Skeletal muscle satellite cell (primary cell): ENCODE data around the gene CHAC1.

Experiments used
- H3K27me3 ChIP-seq: 2 replicates; pipeline ENCODE4 v1.7.0; 2013; ENCODE audit warnings: low read length; ENCODE audit not compliant: control insufficient read depth, insufficient read depth
- H3K36me3 ChIP-seq: 2 replicates; pipeline ENCODE4 v1.7.0; 2013; ENCODE audit warnings: mild to moderate bottlenecking, control low read depth, low read length; ENCODE audit not compliant: insufficient read depth
- H3K4me1 ChIP-seq: 2 replicates; pipeline ENCODE4 v1.7.0; 2013; ENCODE audit warnings: low read length; ENCODE audit not compliant: control insufficient read depth, insufficient read depth
- H3K4me2 ChIP-seq: 2 replicates; pipeline ENCODE4 v1.7.0; 2013; ENCODE audit warnings: mild to moderate bottlenecking, low read length
- H3K4me3 ChIP-seq: 2 replicates; pipeline ENCODE4 v1.7.0; 2013; ENCODE audit warnings: low read length
- H3K9ac ChIP-seq: 2 replicates; pipeline ENCODE4 v1.7.0; 2013; ENCODE audit warnings: mild to moderate bottlenecking, low read depth, low read length, moderate library complexity
- H3K9me3 ChIP-seq: replicated peaks from 2 replicates; pipeline ENCODE4 v1.7.0; 2013; ENCODE audit warnings: mild to moderate bottlenecking, control low read depth, low read length

CHAC1 gene

DNA sequence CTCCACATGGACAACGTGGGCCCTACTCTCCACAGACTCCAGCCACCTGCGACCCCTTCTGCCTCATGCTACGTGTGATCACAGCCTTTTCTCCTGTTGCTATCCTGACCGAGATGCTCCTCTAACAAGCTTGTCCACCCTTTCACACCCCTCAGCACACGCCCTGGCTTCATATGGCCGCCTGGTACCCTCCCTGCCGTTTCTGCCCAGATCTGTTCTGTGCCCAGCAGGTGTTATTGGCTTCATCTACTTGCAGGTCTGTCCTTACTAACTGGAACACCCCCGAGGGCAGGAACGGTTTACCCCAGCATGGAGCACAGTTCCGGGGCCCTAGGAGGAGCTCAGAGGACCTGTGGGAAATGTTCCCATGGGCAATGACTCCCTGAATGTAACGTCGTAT is 9.9 kb downstream of the CHAC1 start:
- no peaks in the 10 kb centered on the region for H3K36me3 ChIP-seq
- H3K4me2 ChIP-seq = no peak overlapping the region
- H3K4me3 ChIP-seq = no peak overlapping the region
- no peak overlapping the region for H3K9ac ChIP-seq
- H3K9me3 ChIP-seq = no peaks in the 10 kb centered on the region
- H3K27me3 ChIP-seq = peaks cover 4% of the 10 kb centered on the region
- no peaks in the 10 kb centered on the region for H3K4me1 ChIP-seq

DNA sequence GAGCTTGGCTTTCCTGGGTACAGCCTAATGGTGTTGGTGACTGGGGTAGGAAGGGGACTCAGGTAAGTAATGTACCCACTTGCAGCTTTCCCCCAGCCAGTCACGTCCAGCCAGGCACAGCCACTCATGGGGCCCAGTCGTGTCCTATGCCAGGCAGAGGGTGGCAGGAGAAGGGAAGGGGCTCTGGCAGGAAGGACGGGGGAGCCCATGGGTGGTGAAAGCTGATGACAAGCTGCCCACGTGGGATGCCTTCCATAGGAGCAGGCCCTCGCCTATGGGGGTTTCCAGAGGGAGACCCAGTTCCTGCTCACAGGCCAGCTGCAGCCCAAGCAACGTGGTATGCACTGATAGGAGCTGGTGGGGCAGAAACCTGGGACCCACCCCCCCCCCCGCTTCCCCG is 10.7 kb downstream of the CHAC1 start:
- no peaks in the 10 kb centered on the region for H3K4me1 ChIP-seq
- no peak overlapping the region for H3K4me3 ChIP-seq

DNA sequence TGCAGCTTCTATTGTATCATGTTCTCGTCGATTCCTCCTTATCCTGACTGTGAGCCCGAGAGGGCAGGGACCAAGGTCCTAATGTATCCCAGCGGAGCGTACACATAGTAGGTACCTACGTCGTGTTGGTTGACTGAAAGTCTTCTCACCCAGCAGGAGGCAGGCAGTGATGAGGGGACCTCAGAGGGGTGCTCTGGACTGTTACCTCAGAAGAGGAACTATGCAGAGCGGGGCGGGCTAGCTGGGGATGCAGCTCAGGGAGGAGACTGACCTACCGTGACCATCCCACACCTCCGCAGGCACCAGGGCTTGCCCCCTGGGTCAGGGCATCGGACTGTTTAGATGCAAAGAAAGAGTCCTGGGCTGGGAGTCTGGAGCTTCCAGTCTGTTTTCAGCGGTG is 11.4 kb downstream of the CHAC1 start:
- Histone ChIP-seq H3K4me3 (no peak overlapping the region), H3K9me3 (no peaks in the 10 kb centered on the region), H3K9ac (no peak overlapping the region), H3K27me3 (peaks cover 4% of the 10 kb centered on the region), H3K4me1 (no peaks in the 10 kb centered on the region), H3K4me2 (no peak overlapping the region), H3K36me3 (no peaks in the 10 kb centered on the region)

More for the DNA sequence above, 10.7 kb downstream of the CHAC1 start:
- Histone ChIP-seq H3K9ac (no peak overlapping the region), H3K9me3 (no peaks in the 10 kb centered on the region), H3K36me3 (no peaks in the 10 kb centered on the region), H3K27me3 (peaks cover 4% of the 10 kb centered on the region), H3K4me2 (no peak overlapping the region)

DNA sequence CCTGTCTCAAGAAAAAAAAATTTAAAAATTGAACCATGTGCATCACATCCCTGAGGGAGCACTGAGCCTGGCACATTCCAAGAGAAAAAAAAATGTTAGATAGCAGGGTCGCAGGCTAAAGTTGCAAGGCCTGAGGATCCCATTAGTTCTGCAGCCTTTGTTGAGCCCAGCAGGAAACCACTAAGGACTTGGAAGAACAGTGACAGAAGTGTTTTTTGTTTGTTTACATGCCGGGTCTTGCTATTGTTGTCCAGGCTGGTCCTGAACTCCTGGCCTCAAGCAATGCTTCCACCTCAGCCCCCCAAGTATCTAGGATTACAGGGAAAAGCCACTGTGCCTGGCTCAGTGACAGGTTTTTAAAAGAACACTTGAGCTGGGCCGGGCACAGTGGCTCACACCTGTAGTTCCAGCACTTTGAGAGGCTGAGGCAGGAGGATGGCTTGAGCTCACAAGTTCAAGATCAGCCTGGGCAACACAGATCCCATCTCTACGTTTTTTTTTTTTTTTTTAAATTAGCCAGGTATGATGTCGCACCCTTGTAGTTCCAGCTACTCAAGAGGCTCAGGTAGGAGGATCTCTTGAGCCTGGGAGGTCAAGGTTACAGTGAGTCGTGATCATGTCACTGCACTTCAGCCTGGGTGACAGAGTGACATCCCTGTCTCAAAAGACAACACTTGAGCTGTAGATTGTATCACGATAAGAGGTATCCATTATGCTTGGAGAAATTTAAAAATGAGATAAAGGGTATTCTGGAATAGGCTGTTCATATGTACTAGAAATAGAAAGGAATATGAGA is 15.2 kb downstream of the CHAC1 start:
- H3K27me3 ChIP-seq = peaks cover 4% of the 10 kb centered on the region

DNA sequence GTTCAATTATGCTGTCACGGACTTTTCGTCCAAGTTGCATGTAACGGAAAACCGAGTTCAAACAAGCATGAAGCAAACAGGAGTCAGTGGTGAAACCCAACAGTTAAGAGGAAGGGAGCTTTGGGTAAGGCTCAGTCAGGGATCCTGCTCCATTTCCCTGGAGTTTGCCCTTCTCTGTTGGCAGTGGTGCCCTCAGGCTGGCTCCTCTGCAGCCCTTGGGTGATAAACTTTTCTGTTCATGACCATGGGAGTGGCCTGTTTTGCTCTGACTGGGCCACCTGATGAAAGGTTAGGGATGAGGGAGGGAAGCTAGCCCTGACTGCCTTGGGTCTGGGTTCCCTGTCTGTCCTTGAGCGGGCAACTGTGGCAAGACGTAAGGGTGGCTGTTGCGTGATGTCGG is 16.1 kb downstream of the CHAC1 start:
- Histone ChIP-seq H3K9me3 (no peaks in the 10 kb centered on the region), H3K27me3 (peaks cover 3% of the 10 kb centered on the region), H3K36me3 (no peaks in the 10 kb centered on the region), H3K4me1 (peaks cover 16% of the 10 kb centered on the region), H3K9ac (no peak overlapping the region), H3K4me2 (no peak overlapping the region), H3K4me3 (no peak overlapping the region)

More for the DNA sequence above, 15.2 kb downstream of the CHAC1 start:
- Histone ChIP-seq H3K4me1 (peaks cover 16% of the 10 kb centered on the region), H3K9me3 (no peaks in the 10 kb centered on the region), H3K9ac (no peak overlapping the region), H3K4me3 (no peak overlapping the region), H3K36me3 (no peaks in the 10 kb centered on the region), H3K4me2 (no peak overlapping the region)

DNA sequence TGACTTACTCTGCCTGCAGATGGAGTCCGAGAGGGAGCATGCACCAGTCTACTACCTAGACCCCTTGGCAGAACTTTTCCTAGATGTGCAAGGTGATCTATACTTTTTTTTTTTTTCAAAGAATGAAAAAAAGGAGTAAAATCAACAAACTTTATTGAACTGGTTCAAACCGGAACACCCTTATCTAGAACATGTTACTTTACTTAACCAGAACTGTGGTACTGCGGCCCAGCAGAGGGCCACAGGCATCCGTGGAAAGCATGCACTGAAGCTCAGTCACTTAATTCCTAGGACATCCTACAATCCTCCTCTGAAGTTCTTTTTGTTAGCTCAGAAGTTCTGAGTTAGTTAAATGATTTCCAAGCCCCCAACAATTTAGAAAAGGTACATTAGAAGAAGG is 21.6 kb downstream of the CHAC1 start:
- Histone ChIP-seq H3K4me2 (no peak overlapping the region), H3K27me3 (no peaks in the 10 kb centered on the region), H3K4me1 (peaks cover 16% of the 10 kb centered on the region), H3K4me3 (no peak overlapping the region), H3K36me3 (peaks cover 40% of the 10 kb centered on the region), H3K9me3 (no peaks in the 10 kb centered on the region), H3K9ac (no peak overlapping the region)

DNA sequence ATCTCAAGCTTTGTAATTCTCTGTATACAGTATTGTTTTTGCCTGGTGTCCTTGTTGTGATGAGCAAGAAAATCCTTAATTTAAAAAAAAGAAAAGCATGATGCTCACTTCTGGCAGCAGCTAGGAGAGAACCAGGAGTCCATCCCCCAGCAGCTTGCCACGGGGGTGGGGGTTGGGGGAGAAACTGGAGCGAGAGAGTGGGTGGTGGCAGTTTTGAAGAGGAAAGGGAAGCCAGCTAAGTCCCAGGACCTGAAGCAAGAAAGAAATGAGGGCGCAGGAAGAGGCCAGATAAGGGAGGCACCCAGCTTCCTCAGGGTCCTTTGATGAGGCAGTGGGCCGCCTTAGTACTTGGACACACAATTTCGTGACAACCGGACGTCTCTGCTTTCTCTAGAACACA is 23.5 kb downstream of the CHAC1 start:
- peaks cover 60% of the 10 kb centered on the region for H3K36me3 ChIP-seq
- peaks cover 15% of the 10 kb centered on the region for H3K4me1 ChIP-seq
- H3K9ac ChIP-seq = no peak overlapping the region
- no peaks in the 10 kb centered on the region for H3K27me3 ChIP-seq
- H3K4me2 ChIP-seq = no peak overlapping the region
- H3K4me3 ChIP-seq = no peak overlapping the region
- no peaks in the 10 kb centered on the region for H3K9me3 ChIP-seq

DNA sequence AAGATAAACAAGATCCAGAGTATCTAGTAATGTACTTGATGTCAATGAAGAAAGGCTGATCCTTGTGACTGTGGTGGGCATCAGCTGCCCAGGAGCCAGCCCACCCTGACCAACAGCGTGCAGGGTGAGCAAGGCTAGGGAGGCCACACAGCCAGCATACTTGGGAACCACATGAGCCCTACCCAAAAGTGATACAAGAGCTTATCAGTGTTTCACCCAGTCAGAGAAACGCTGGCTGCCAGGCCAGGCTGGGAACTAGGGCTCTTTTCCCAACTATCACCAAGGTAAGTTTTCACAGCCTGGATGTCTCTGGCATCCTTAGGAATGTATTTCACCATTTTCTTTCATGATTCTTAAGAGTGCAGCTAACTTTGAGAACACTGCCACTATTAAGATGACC is 24.9 kb downstream of the CHAC1 start:
- Histone ChIP-seq H3K4me2 (no peak overlapping the region), H3K9me3 (no peaks in the 10 kb centered on the region), H3K36me3 (peaks cover 71% of the 10 kb centered on the region), H3K4me3 (no peak overlapping the region), H3K27me3 (no peaks in the 10 kb centered on the region), H3K4me1 (peaks cover 13% of the 10 kb centered on the region), H3K9ac (no peak overlapping the region)

DNA sequence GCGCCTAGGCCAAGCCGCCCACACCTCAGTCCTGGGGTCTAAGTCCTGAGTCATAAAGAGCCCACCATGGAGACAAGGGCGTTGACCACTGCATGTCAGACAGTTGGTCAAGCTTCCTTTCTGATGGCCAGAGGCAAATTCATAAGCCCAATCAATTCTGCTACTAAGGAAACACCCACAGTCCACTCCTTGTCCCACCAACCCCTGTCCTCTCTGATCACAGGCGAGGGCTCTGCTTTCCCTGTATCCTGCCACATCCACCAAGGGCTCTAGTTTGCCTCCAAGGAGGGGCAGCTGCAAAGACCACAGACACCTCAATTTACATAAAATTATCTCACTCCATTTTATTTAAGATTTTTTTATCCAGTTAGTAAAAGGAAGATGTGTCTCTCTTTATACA is 25.3 kb downstream of the CHAC1 start:
- Histone ChIP-seq H3K4me2 (no peak overlapping the region), H3K9me3 (no peaks in the 10 kb centered on the region), H3K4me3 (no peak overlapping the region), H3K36me3 (peaks cover 75% of the 10 kb centered on the region), H3K4me1 (peaks cover 18% of the 10 kb centered on the region), H3K27me3 (no peaks in the 10 kb centered on the region), H3K9ac (no peak overlapping the region)

DNA sequence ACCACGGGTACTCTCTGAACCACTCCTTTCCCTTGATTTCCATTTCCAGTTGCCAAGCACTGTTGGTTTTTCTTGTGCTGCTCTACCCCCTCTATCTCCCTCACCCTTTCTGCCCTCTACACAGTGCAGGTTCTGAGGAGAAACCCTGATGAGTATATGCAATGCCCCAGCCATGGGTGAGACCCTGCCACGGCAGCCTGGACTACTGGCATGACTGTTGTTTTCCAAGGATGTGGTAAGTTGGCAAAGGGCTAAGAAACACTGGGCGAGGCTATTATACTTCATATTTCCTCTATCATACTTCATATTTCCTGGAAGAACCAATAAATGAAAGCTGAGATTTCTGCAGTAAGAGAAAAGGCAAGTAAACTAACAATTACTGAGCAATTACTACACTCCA is 27.9 kb downstream of the CHAC1 start:
- no peak overlapping the region for H3K9ac ChIP-seq
- H3K4me1 ChIP-seq = peaks cover 41% of the 10 kb centered on the region
- H3K27me3 ChIP-seq = no peaks in the 10 kb centered on the region
- H3K36me3 ChIP-seq = peaks cover 91% of the 10 kb centered on the region
- H3K4me3 ChIP-seq = no peak overlapping the region
- H3K4me2 ChIP-seq = no peak overlapping the region
- no peaks in the 10 kb centered on the region for H3K9me3 ChIP-seq

DNA sequence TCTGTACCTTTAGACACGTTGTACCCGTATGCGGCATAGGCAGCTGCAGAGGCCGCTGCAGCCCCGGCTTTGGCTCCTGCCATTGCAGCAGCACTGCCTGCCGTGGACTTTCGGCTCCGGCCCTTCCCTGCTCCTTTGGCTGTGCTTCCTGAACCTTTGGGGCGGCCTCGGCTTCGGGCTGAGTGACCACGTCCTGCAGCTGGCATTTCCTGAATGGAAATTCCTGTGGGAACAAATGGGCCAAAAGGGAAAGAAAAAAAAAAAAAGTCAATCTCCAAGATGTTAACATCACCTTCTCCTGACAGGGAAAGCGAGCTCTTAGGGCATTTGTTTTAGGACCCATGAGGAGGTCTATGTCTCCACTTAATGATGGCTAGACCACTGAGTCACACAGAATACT is 29.6 kb downstream of the CHAC1 start:
- Histone ChIP-seq H3K36me3 (peaks cover 89% of the 10 kb centered on the region), H3K27me3 (no peaks in the 10 kb centered on the region), H3K9me3 (no peaks in the 10 kb centered on the region), H3K9ac (peak overlapping the region; percentile 22), H3K4me3 (no peak overlapping the region), H3K4me1 (peaks cover 41% of the 10 kb centered on the region), H3K4me2 (peak overlapping the region; percentile 31)

DNA sequence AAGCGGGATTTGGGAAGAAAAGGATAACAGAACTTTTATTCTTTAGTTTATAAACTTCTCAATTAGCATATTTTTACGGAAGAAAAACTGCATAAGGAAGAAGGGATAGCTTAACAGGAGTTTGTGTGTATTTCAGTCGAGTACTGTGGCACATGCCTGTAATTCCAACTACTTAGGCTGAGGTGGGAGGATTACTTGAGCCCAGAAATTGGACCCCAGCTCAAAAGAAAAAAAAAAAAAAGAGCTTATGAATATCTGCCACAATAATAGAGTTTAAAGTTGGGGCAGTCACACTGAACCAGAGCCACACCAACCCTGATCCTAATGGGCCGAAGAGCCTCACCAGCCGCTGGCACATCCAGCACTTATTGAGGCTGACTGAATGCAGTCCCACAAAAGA is 31.1 kb downstream of the CHAC1 start:
- Histone ChIP-seq H3K9me3 (no peaks in the 10 kb centered on the region), H3K4me3 (no peak overlapping the region), H3K4me2 (no peak overlapping the region), H3K4me1 (peaks cover 41% of the 10 kb centered on the region), H3K36me3 (peaks cover 75% of the 10 kb centered on the region), H3K9ac (no peak overlapping the region), H3K27me3 (no peaks in the 10 kb centered on the region)
